Stimulated activated CD8-positive, alpha-beta memory T cell treated with anti-CD3 and anti-CD28 coated beads, Interleukin-4, amount 100 ng/mL, for 48 hours (primary cell): ENCODE results near the gene TXNL1.
"Not testable (repeated sequence)": the region's sequence is repeated elsewhere in the genome, so short reads cannot be mapped to it uniquely, and the experiment has no call there.

Experiments
- DNase-seq: peaks from one replicate; pipeline ENCODE4 v3.0.0-alpha.2; 2020

TXNL1 gene

DNA sequence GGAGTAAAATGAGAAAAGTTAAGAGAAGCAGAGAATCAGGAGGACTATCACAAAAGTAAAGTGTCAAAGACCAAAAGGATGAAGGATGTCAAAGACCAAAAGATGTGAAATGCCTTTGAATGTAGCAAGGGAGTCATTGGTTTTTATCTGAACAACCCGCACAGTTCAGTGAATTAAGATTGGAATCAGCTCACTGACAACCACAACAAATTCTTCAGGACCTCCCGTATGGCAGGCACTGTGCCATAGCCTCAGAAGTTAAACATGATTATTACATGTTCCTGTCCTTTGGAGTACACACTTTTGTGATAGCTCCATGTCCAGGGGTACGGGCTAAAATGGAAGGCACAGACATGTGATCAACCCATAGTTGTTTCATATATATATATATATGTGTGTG lies 5.0 kb upstream of the TXNL1 start:
- DNase-seq: no peak

DNA sequence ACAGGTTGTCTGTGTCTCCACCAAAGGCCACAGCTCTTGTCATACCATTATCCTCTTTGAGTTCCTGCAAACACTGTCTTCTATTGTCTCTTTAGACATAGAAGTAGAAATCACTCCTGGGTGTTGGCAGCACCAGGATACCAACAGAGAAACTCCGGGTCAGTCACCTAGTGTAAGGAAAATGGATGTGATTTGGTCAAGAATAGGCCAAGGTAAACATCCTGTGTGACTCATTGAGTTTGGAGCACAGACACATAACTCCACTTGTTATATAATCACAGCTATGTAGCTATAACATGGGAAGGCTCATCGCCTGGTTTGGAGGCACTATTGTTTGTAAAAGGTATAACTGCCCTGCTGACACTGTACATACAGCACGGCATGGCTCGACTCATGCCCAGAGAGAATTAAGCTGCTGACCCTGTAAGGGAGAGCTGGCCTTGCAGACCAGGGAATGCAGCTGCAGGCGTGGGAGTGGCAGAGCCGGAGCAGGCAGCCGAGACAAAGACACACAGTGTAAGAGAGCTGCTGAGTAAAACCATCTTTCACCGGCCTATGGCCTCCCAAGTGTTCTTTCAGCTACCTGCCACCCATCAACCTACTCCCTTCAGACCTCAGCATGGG lies 3.4 kb upstream of the TXNL1 start:
- no peak for DNase-seq

DNA sequence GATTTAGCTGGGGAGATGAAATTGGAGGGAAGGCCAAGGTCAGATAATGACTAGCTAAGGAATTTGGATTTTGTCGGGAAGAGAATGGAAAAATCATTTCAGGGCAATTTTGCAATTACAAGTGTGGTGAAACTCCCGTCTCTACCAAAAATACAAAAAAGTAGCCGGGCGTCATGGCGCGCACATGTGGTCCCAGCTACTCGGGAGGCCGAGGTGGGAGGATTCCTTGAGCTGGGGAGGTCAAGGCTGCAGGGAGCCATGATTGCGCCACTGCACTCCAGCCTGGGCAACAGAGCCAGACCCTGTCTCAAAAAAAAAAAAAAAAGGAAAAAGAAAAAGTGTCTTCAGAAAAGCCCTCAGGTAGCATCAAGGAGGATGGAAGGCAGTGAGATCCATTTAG lies 1.2 kb upstream of the TXNL1 start:
- no peak for DNase-seq

- no peak for DNase-seq
Measured at GRCh38 chr18:56639104-56639381, 651 bp upstream of the TXNL1 start.

DNA sequence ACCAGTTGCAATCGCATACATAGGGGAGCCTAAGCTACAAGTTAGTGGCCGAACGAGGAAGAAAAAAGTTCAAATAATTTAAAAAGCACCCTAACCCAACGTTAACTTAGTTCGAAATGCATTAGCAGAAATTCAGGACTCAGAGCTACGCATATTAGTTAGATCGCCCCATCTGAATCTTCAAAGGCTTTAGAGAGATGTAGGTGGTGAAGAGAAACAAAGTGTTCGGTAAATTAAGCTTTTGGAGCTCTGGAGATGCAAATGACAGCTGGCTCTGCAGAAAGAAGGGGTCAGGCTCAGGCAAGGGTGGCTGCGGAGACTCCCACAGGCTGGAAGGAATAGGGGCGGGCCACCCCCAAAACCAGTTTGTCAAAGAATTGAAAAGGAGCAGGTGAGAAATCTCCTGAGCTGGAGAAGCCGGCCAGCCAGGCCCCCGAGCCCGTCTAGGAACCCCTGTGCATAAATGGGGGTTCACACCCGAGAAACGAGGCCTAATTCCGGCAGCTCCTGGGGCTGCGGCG lies 621 bp downstream of the TXNL1 start:
- no peak for DNase-seq

DNA sequence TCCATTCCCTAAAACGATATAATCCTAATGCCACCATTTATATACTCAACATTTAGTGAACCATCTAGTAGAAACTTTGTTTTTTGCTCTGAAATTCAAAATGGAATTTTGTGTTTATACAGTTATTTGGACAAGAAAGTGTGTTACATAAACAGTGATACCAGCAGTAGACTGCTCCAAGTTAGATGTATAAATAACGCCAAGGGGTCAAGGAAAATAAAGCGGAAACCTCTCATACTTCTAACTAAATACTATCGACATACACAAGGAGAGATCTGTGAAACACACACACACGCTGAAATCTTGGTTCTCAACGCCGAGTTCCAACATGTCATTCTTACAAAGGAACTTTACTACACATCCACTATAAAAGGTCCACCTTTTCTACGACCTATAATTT lies 1.2 kb downstream of the TXNL1 start:
- DNase-seq: no peak

DNA sequence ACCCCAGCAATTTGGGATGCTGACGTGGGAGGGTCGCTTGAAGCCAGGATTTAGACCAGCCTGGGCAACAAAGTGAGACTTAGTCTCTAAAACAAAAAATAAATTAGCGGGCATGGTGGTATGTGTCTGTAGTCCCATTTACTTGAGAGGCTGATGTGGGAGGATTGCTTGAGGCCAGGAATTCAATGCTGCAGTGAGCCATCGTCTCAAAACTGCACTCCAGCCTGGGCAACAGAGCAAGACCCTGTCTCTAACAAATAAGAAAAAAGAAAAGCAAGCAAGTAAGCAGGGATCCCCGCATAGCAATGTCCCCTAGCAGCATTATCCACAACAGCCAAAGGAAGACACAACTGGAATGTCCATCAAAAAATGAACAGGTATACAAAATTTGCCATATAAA lies 3.4 kb downstream of the TXNL1 start:
- no peak for DNase-seq

DNA sequence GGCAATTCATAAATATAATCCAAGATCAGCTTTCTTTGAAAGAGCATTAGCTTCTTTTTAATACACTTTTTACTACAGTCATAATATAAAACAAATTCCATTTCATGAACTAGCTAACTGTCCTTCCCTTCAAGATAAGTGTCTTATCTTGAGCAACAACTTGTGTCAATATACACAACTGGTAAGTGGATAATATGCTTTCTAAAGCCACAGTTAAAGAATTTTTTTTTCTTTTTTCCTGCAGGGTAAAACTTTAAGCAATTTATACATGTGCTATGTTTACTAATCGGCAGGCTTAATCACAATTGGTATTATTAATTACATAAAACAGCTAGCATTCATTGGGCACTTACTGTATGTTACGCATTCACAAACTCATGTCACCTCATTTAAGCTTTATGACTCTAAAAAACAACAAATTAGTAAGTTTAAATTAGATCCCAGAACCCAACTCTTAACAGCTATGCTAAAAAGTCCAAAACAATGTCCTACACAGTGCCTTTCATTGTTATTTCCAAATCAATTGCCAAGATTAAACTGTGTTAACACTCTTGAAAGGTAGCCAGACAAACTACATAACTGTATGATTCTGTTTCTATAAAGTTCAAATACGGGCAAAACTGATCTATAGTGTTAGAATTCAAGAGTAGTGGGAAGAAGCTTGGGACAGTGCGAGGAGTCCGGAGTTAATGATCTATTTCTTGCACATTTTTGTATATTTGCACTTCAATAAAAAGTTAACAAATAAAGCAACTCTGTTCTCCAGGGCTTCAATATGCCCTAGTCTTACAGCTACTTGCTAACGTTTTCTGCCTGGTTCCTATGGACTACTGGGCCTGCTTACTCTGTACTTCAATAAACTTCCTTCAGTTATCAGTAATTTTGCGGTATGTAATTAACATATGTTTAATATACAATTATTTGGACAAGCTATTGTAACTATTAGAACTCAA lies 6.0 kb downstream of the TXNL1 start:
- no peak for DNase-seq

DNA sequence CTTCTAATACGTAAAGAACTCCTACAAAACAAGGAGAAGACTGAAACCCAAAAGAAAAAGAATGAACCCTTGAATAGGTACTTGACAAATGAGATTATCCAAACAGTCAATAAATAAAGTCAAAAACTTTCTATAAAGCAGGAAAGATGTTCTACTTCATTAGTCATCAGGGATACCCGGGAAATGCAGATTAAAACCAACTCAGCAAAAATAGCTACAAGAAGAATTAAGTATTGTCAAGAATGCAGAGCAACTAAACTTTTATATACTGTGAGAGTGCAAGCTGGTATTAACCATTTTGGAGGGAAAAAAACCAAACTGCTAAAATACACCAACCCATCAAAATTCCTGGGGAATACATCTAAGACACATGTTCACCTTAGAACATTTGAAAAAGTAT lies 10.4 kb downstream of the TXNL1 start:
- no peak for DNase-seq

DNA sequence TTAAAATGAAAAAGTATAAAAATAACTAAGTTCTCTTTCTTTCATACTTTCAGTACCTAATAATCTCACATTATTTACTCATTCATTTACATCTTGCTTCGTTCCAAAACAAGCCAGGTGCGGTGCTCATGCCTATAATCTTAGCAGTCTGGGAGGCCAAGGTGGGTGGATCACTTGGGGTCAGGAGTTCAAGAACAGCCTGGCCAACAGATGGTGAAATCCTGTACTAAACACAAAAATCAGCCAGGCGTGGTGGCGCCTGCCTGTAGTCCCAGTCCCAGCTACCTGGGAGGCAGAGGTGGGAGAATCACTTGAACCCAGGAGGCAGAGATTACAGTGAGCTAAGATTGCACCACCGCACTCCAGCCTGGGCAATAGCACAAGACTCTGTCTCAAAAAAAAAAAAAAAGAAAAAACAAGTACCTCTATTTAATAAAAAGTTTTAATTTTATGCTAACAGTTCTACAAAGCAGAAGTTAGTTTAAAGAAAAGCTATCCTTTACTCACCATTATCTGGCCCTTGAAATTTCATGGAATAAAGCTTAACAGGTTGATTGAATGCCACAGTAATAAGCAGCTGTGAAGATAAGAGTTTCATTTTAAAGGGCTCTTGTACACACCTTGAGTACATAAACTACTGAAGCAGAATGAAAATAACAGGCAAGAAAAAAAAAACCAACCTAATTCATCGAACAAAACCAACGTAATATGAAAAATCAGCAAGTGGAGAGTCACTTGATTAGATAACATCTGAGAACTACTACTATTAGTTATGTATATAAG lies 22.5 kb downstream of the TXNL1 start:
- no peak for DNase-seq

GRCh38 chr18:56606618-56607017 lies 31.8 kb downstream of the TXNL1 start:
- DNase-seq: no peak

GRCh38 chr18:56598422-56598821 lies 40.0 kb downstream of the TXNL1 start:
- DNase-seq: no peak

GRCh38 chr18:56593906-56594305 lies 44.5 kb downstream of the TXNL1 start:
- DNase-seq: no peak

DNA sequence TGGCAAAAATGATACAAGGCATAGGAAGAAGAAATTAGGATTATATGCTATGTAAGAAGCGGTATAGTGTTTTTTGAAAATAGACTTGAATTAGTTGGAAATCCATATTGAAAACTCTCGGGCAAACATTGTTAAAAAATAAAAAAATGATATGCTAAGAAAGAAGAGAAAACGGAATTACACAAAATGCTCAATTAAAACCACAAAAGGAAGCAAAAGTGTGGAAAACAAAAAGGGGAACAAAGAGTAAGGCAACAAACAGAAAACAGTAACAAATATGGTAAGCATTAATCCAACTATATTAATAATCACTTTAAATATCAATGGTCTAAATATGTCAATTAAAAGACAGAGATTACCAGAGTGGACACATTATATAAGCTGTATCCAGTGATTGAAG lies 58.4 kb downstream of the TXNL1 start:
- DNase-seq: no peak

DNA sequence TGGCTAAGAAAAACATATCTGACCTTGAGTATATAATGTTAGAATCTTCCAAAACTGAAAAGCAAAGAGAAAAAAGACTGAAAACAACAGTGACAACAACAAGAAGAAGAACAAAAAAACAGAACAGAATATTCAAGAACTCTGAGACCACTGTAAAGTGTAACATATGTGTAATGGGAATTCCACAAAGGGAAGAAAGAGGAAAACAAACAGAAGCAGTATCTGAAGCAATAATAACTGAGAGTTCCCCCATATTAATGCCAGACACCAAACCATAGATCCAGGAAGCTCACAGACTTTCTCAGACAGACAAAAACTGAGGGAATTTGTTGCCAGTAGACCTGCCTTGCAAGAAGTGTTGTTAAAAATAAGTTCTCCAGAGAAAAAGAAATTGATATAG lies 58.9 kb downstream of the TXNL1 start:
- DNase-seq: no peak

DNA sequence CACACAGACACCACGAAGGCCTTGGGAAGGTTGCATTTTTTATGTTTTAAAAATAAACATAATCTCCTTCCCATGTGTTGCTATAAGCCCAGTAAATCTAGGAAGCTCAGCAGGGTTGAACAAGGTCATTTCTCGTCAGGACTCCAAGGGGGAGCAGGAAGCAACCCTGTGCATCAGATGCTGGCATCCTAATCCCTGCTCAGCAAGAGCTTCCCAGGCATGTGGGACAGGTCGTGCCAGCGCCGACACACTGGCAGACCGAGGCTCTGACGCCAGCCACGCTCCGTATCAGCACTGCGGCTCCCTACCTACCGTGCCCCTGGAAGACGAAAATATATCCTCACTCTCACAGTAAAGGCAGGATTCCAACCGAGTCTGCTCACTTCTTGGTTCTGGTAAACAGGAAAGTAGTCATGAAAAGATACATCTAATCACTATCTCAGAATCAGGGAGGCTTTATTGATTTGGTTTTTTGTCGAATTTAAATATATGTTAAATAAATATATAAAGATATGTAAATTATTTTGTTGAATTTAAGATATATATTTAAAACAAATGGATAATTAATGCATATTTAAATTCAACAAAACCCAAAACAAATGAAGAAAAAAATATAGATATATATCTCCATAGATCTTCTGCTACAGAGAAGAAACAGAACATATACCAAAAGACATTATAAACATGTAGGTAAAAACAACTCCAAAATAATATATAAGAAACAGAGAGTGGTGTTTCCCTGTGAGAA lies 61.4 kb downstream of the TXNL1 start:
- no peak for DNase-seq

- no peak for DNase-seq
Measured at GRCh38 chr18:56575819-56576663, 62.4 kb downstream of the TXNL1 start.

DNA sequence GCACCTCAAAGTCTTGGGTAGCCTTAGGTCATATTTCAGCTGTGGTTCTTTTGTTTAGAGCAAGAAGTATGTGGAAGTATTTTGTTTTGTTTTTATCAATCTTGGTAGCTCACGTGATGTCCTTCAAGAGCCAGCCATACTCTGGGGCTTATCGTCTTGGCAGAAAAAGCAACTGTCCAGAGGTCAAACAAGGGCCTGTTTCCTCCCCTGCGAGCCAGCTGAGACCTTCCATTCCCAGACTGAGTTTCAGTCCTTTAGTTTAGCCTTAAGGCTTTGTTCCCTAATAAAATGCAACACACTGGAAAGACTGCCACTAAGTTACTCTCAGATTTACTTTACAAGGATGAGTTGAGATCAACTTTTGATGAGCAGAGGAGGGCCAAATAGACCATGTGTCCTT lies 63.5 kb downstream of the TXNL1 start:
- DNase-seq: no peak

DNA sequence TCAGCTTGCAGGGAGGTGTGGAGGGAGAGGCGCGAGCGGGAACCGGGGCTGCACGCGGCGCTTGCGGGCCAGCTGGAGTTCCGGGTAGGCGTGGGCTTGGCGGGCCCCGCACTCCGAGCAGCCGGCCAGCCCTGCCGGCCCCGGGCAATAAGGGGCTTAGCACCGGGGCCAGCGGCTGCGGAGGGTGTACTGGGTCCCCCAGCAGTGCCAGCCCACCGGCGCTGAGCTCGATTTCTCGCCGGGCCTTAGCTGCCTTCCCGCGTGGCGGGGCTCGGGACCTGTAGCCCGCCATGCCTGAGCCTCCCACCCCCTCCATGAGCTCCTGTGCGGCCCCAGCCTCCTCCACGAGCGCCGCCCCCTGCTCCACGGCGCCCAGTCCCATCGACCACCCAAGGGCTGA lies 66.1 kb downstream of the TXNL1 start:
- DNase-seq: not testable (repeated sequence)

- no peak for DNase-seq
Measured at GRCh38 chr18:56570978-56571377, 67.4 kb downstream of the TXNL1 start.

GRCh38 chr18:56569416-56569815 lies 69.0 kb downstream of the TXNL1 start:
- DNase-seq: no peak

DNA sequence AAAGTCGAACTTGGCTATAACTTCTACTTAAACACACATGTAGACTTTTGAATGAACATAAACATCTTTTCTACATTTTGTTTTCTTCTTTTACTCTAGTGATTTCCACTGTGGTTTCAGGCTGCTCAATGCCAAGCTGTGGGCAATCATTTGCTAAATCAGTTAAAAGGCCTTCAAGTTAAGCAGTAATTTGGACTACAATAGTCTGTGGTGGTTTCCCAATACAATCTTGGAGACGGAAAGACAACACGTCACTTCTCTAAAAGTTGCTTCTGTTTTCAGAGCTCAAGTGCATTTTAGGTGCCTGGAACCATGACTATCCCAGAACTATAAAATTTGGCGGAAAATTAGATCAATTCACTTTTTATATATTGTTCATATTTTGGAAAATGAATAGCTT lies 69.4 kb downstream of the TXNL1 start:
- DNase-seq: no peak
